Measurements from ENCODE around the gene GTF2A2.

- TF ChIP-seq CTCF (IDR thresholded peaks at IDR 0.05), result no peak
- TF ChIP-seq EP300 (IDR thresholded peaks at IDR 0.05), result no peak
- TF ChIP-seq POLR2AphosphoS5 (IDR thresholded peaks at IDR 0.05), result no peak
Measured at GRCh38 chr15:59642351-59642750, 15.0 kb downstream of the GTF2A2 start.

All from sigmoid colon (tissue), 4 donors.